ENCODE data around the gene MYO6.

DNA sequence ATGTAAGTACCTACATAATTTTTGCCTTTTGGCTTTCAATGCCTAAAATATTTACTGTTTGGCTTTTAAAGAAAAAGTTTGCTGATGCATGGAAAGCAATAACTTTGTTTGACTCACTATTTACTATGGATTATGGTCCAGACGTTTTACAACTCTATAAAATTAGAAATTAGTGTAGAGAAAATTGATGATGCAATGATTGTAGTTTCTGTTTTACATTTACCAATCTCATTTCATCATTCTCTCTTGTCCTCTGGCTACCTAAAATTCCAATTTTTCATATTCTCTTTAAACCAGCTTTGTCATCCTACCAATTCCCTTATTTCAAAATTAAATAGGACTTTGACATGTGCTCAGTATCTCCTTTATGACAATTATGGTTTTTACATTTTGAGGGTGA lies 192.5 kb downstream of the MYO6 start:
- no peak for TF ChIP-seq EP300 (IDR thresholded peaks at IDR 0.05; ENCODE audit: low read depth)
- TF ChIP-seq, protein P1, sequence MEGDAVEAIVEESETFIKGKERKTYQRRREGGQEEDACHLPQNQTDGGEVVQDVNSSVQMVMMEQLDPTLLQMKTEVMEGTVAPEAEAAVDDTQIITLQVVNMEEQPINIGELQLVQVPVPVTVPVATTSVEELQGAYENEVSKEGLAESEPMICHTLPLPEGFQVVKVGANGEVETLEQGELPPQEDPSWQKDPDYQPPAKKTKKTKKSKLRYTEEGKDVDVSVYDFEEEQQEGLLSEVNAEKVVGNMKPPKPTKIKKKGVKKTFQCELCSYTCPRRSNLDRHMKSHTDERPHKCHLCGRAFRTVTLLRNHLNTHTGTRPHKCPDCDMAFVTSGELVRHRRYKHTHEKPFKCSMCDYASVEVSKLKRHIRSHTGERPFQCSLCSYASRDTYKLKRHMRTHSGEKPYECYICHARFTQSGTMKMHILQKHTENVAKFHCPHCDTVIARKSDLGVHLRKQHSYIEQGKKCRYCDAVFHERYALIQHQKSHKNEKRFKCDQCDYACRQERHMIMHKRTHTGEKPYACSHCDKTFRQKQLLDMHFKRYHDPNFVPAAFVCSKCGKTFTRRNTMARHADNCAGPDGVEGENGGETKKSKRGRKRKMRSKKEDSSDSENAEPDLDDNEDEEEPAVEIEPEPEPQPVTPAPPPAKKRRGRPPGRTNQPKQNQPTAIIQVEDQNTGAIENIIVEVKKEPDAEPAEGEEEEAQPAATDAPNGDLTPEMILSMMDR (IDR thresholded peaks at IDR 0.05), result no peak
- no peak for TF ChIP-seq POLR2AphosphoS5 (IDR thresholded peaks at IDR 0.05)
